Measurements from ENCODE around the gene CTAG1B. TPM values are rescaled to one million over a fixed set of nuclear protein-coding genes. Genes with fewer than 3 reads are reported as not detected.
"Not testable (repeated sequence)": the region's sequence is repeated elsewhere in the genome, so short reads cannot be mapped to it uniquely, and the experiment has no call there.

The CTAG1B gene
- total RNA-seq, 1 experiment from 2014 or later, result not detected

GRCh38 chrX:154584585-154585183, 34.4 kb downstream of the CTAG1B start, which contains the start of gene CTAG1A:
TSS of gene CTAG1A (plus strand) at chrX:154585133. CDS start at chrX:154585207, 74 bp downstream.
- DNase-seq (ENCODE audit: low spot score), result not testable (repeated sequence)

GRCh38 chrX:154582994-154583393, 36.1 kb downstream of the CTAG1B start:
- DNase-seq (ENCODE audit: low spot score), result not testable (repeated sequence)

GRCh38 chrX:154575076-154575475, 44.0 kb downstream of the CTAG1B start:
- DNase-seq (ENCODE audit: low spot score), result not testable (repeated sequence)

- DNase-seq (ENCODE audit: low spot score), result not testable (repeated sequence)
Observed at GRCh38 chrX:154573061-154573460, 46.0 kb downstream of the CTAG1B start.

- DNase-seq (ENCODE audit: low spot score), result not testable (repeated sequence)
Observed at GRCh38 chrX:154570361-154570760, 48.7 kb downstream of the CTAG1B start.

Other genes with a start within 250 kb of the CTAG1B start
- 2,064 and 2,561 TPM in 2 replicates for gene FLNA, start 244.6 kb downstream of the CTAG1B start, total RNA-seq (2014; rRNA removed; shearing (Covaris generic))
- 73.1 and 82.0 TPM in 2 replicates for gene EMD, start 240.0 kb downstream of the CTAG1B start, total RNA-seq (2014; rRNA removed; shearing (Covaris generic))
- 2,649 and 4,739 TPM in 2 replicates for gene RPL10, start 220.9 kb downstream of the CTAG1B start, total RNA-seq (2014; rRNA removed; shearing (Covaris generic))
- gene DNASE1L1, start 210.0 kb downstream of the CTAG1B start, total RNA-seq (2014; rRNA removed; shearing (Covaris generic)), result 65.3 and 70.8 TPM in 2 replicates
- 29.8 and 43.7 TPM in 2 replicates for gene TAFAZZIN, start 207.7 kb downstream of the CTAG1B start, total RNA-seq (2014; rRNA removed; shearing (Covaris generic))
- 132 and 137 TPM in 2 replicates for gene ATP6AP1, start 190.6 kb downstream of the CTAG1B start, total RNA-seq (2014; rRNA removed; shearing (Covaris generic))
- gene GDI1, start 182.1 kb downstream of the CTAG1B start, total RNA-seq (2014; rRNA removed; shearing (Covaris generic)), result 143 and 229 TPM in 2 replicates
- gene FAM50A, start 175.1 kb downstream of the CTAG1B start, total RNA-seq (2014; rRNA removed; shearing (Covaris generic)), result 110 and 137 TPM in 2 replicates
- gene PLXNA3, start 161.0 kb downstream of the CTAG1B start, total RNA-seq (2014; rRNA removed; shearing (Covaris generic)), result 9.7 and 14.3 TPM in 2 replicates
- gene LAGE3, start 140.0 kb downstream of the CTAG1B start, total RNA-seq (2014; rRNA removed; shearing (Covaris generic)), result 70.5 and 109 TPM in 2 replicates
- 116 and 139 TPM in 2 replicates for gene UBL4A, start 132.7 kb downstream of the CTAG1B start, total RNA-seq (2014; rRNA removed; shearing (Covaris generic))
- 51.9 and 63.9 TPM in 2 replicates for gene SLC10A3, start 128.7 kb downstream of the CTAG1B start, total RNA-seq (2014; rRNA removed; shearing (Covaris generic))
- gene FAM3A, start 103.0 kb downstream of the CTAG1B start, total RNA-seq (2014; rRNA removed; shearing (Covaris generic)), result 47.1 and 47.5 TPM in 2 replicates
- gene G6PD, start 72.4 kb downstream of the CTAG1B start, total RNA-seq (2014; rRNA removed; shearing (Covaris generic)), result 102 and 112 TPM in 2 replicates
- 53.6 and 63.2 TPM in 2 replicates for gene IKBKG, start 71.7 kb downstream of the CTAG1B start, total RNA-seq (2014; rRNA removed; shearing (Covaris generic))
- gene CTAG1A, start 34.1 kb downstream of the CTAG1B start, total RNA-seq (2014; rRNA removed; shearing (Covaris generic)), result not detected in 2 replicates
- gene CTAG2, start 34.3 kb upstream of the CTAG1B start, total RNA-seq (2014; rRNA removed; shearing (Covaris generic)), result not detected in 2 replicates
- 0.83 and 0.93 TPM in 2 replicates for gene GAB3, start 131.8 kb upstream of the CTAG1B start, total RNA-seq (2014; rRNA removed; shearing (Covaris generic))
- 74.9 and 102 TPM in 2 replicates for gene DKC1, start 143.6 kb upstream of the CTAG1B start, total RNA-seq (2014; rRNA removed; shearing (Covaris generic))
- gene MPP1, start 186.2 kb upstream of the CTAG1B start, total RNA-seq (2014; rRNA removed; shearing (Covaris generic)), result 50.5 and 60.5 TPM in 2 replicates
- gene SMIM9, start 215.4 kb upstream of the CTAG1B start, total RNA-seq (2014; rRNA removed; shearing (Covaris generic)), result not detected in 2 replicates

Measured in A172 (cell line).